A673 (cell line): Measurements from ENCODE around the gene CFAP206. TPM values are rescaled to one million over a fixed set of nuclear protein-coding genes. Genes with fewer than 3 reads are reported as not detected.

Experiments used
- BruUV-seq: library from RNA; stranded (reverse); fragments of 400-500 nt; replicated peaks from 2 replicates; lab custom pipeline; 2021; lab: Mats Ljungman, UMichigan
- CTCF ChIA-PET: fragments of 300-600 bp; sonication (Branson Sonifier 250); formaldehyde crosslinking; loops from one replicate; lab custom pipeline; 2022; ENCODE audit warnings: antibody characterized with exemption; lab: Charles Lee
- POLR2A ChIA-PET: fragments of 300-600 bp; sonication (Branson Sonifier 250); formaldehyde crosslinking; loops from one replicate; lab custom pipeline; 2022; ENCODE audit warnings: antibody characterized with exemption; ENCODE audit not compliant: low non-redundant PET; lab: Charles Lee
- DNase-seq: peaks from one replicate; pipeline ENCODE4 v3.0.0-alpha.2; 2015; ENCODE audit warnings: low spot score
- H3K27ac ChIP-seq: fragments of 200-600 bp; sonication (generic); 2 replicates; pipeline ENCODE4 v1.5.1; 2016; ENCODE audit warnings: mixed run types, low read depth, mild to moderate bottlenecking, mixed read lengths, antibody characterized with exemption, low read length; ENCODE audit not compliant: poor library complexity, severe bottlenecking
- H3K27me3 ChIP-seq: fragments of 200-600 bp; sonication (generic); replicated peaks from 2 replicates; pipeline ENCODE4 v1.6.1; 2017; ENCODE audit warnings: mixed run types, low read depth, mild to moderate bottlenecking, mixed read lengths, antibody characterized with exemption, low read length; ENCODE audit not compliant: insufficient read depth, poor library complexity
- H3K36me3 ChIP-seq: fragments of 200-600 bp; sonication (generic); 2 replicates; pipeline ENCODE4 v1.6.1; 2016; ENCODE audit warnings: mixed run types, mild to moderate bottlenecking, mixed read lengths, antibody characterized with exemption, low read length; ENCODE audit not compliant: insufficient read depth, poor library complexity, severe bottlenecking
- H3K4me1 ChIP-seq: fragments of 200-600 bp; sonication (generic); 2 replicates; pipeline ENCODE4 v1.6.1; 2017; ENCODE audit warnings: mixed run types, mild to moderate bottlenecking, mixed read lengths, antibody characterized with exemption, low read length; ENCODE audit not compliant: insufficient read depth, poor library complexity, severe bottlenecking
- H3K4me3 ChIP-seq: fragments of 200-600 bp; sonication (generic); 2 replicates; pipeline ENCODE4 v1.5.1; 2016; ENCODE audit warnings: low read depth, mixed run types, mild to moderate bottlenecking, mixed read lengths, low read length; ENCODE audit not compliant: poor library complexity, severe bottlenecking
- H3K9me3 ChIP-seq: fragments of 200-600 bp; sonication (generic); 2 replicates; pipeline ENCODE4 v1.6.1; 2016; ENCODE audit warnings: mixed run types, low read depth, mild to moderate bottlenecking, mixed read lengths, antibody characterized with exemption, low read length; ENCODE audit not compliant: poor library complexity, severe bottlenecking
- CTCF ChIP-seq: fragments of 300-800, 200-600 bp; sonication (generic); conservative IDR thresholded peaks from 2 replicates; pipeline ENCODE4 v1.5.1; 2017; ENCODE audit warnings: low read depth, mild to moderate bottlenecking, antibody characterized with exemption, low read length, moderate library complexity, mixed read lengths
- EZH2 ChIP-seq: fragments of 200-600 bp; sonication (generic); IDR thresholded peaks from 2 replicates; pipeline ENCODE4 v1.6.1; 2017; ENCODE audit warnings: borderline replicate concordance, low read depth, mild to moderate bottlenecking, mixed read lengths, antibody characterized with exemption, low read length; ENCODE audit not compliant: poor library complexity, severe bottlenecking
- intact Hi-C: fragments of 100-400 bp; cut with micrococcal nuclease; formaldehyde crosslinking; loops from one replicate; pipeline ENCODE4 v1.10.0; 2022; ENCODE audit not compliant: unreplicated experiment
- total RNA-seq: library from RNA; stranded (reverse); gene quantifications from 2 replicates; pipeline ENCODE4 v1.2.3, GENCODE V29; 2021

Gene CFAP206
- total RNA-seq, 1 experiment from 2014 or later = not detected

- H3K27ac ChIP-seq = peak overlapping the region; percentile 85
- H3K4me1 ChIP-seq = peaks cover 5% of the 10 kb centered on the region
- CTCF ChIA-PET = no interaction called here
- BruUV-seq = no TSS peak
- intact Hi-C loops = loop anchor here (2.0 to 10.0 kb wide), 2 partner anchors 151 to 231 kb away; partner anchors contain the start of genes AKIRIN2 and SMIM8
- POLR2A ChIA-PET = no interaction called here
- peak; percentile 73 for DNase-seq
- H3K36me3 ChIP-seq = no peaks in the 10 kb centered on the region
- TF ChIP-seq CTCF (no peak), EZH2 (no peak)
- H3K4me3 ChIP-seq = peak overlapping the region; percentile 85
- H3K9me3 ChIP-seq = no peaks in the 10 kb centered on the region
- H3K27me3 ChIP-seq = peaks cover 2% of the 10 kb centered on the region
Measured at GRCh38 chr6:87473419-87473903, 65.7 kb downstream of the CFAP206 start.

DNA sequence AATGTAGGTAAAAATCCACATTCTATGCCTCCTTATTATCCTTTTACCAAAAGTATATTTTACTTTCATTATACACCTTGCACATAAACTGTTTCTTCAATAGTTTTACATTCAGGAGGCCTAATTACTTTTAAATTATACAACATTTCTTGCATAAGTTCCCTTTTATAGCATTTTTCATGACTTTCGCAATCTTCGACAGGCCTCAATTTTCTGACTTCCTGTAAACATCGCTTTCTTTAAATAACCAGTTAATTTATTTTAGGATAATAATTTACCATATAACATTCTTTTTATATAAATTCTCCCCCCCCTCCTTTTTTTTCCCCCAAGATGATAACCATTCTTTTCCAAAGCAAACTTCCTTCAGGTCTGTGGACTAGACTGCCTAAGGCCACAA lies 74.2 kb downstream of the CFAP206 start:
- no TSS peak for BruUV-seq
- DNase-seq = peak; percentile 29
- peak overlapping the region; percentile 14 for H3K27ac ChIP-seq
- POLR2A ChIA-PET = no interaction called here
- peaks cover 5% of the 10 kb centered on the region for H3K9me3 ChIP-seq
- H3K4me3 ChIP-seq = no peak overlapping the region
- H3K36me3 ChIP-seq = no peaks in the 10 kb centered on the region
- CTCF ChIA-PET = no interaction called here
- intact Hi-C loops = loop anchor here (10.0 kb wide), 1 partner anchor 347 kb away; no protein-coding TSS in a partner anchor
- no peak for TF ChIP-seq CTCF
- H3K27me3 ChIP-seq = no peaks in the 10 kb centered on the region
- H3K4me1 ChIP-seq = peaks cover 19% of the 10 kb centered on the region

- no peak for TF ChIP-seq CTCF
- TF ChIP-seq EZH2 = no peak
- Histone ChIP-seq H3K9me3 (peaks cover 5% of the 10 kb centered on the region), H3K4me3 (no peak overlapping the region), H3K4me1 (peaks cover 19% of the 10 kb centered on the region), H3K27me3 (no peaks in the 10 kb centered on the region), H3K27ac (peak overlapping the region; percentile 14), H3K36me3 (no peaks in the 10 kb centered on the region)
- POLR2A ChIA-PET = no interaction called here
- BruUV-seq = no TSS peak
- CTCF ChIA-PET = no interaction called here
- peak; percentile 35 for DNase-seq
- intact Hi-C loops = loop anchor here (10.0 kb wide), 1 partner anchor 348 kb away; no protein-coding TSS in a partner anchor
Measured at GRCh38 chr6:87482366-87482765, 74.6 kb downstream of the CFAP206 start.
